ENCODE measurements around the gene SLC12A6. TPM values are rescaled to one million over a fixed set of nuclear protein-coding genes. Genes with fewer than 3 reads are reported as not detected.

SLC12A6 gene
- total RNA-seq, 6 experiments from 2014 or later: 5.6 to 10.9 (median 7.5) TPM

DNA sequence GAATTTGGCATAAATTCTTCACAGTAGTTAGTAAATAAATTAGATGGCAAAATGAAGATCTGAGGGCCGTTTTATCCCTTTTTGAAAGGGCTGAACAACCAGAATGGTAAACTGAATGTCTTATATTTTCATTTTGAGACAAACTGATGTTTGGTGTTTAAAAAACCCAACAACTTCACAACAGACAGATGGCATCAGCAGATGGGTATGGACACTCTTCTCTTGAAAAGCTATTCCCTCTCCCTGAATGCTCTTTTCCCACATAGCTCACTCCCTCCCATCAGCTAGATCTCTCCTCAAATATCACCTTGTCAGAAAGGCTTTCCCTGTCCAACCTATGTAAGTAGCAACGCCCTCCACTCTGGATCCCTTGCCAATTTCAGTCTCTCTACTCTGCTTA lies 79.4 kb downstream of the SLC12A6 start:
- TF ChIP-seq, protein P1, sequence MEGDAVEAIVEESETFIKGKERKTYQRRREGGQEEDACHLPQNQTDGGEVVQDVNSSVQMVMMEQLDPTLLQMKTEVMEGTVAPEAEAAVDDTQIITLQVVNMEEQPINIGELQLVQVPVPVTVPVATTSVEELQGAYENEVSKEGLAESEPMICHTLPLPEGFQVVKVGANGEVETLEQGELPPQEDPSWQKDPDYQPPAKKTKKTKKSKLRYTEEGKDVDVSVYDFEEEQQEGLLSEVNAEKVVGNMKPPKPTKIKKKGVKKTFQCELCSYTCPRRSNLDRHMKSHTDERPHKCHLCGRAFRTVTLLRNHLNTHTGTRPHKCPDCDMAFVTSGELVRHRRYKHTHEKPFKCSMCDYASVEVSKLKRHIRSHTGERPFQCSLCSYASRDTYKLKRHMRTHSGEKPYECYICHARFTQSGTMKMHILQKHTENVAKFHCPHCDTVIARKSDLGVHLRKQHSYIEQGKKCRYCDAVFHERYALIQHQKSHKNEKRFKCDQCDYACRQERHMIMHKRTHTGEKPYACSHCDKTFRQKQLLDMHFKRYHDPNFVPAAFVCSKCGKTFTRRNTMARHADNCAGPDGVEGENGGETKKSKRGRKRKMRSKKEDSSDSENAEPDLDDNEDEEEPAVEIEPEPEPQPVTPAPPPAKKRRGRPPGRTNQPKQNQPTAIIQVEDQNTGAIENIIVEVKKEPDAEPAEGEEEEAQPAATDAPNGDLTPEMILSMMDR (IDR thresholded peaks at IDR 0.05): no peak
- TF ChIP-seq POLR2A (IDR thresholded peaks at IDR 0.05): no peak
- Histone ChIP-seq H3K4me1 (no peaks in the 10 kb centered on the region), H3K9me3 (no peaks in the 10 kb centered on the region), H3K4me3 (no peak overlapping the region), H3K27ac (no peak overlapping the region), H3K27me3 (no peaks in the 10 kb centered on the region), H3K36me3 (peaks cover 0 to 18% (median 5%) of the 10 kb centered on the region in 4 donors)
- DNase-seq: no peak
- ATAC-seq: no peak
- 90% methylated on average over 2 of the region's 2 CpGs for WGBS (ENCODE audit: insufficient coverage, low coverage, low lambda C conversion rate, missing lambda C conversion rate)
- intact Hi-C loops (cut with DNase I): no loop called here

DNA sequence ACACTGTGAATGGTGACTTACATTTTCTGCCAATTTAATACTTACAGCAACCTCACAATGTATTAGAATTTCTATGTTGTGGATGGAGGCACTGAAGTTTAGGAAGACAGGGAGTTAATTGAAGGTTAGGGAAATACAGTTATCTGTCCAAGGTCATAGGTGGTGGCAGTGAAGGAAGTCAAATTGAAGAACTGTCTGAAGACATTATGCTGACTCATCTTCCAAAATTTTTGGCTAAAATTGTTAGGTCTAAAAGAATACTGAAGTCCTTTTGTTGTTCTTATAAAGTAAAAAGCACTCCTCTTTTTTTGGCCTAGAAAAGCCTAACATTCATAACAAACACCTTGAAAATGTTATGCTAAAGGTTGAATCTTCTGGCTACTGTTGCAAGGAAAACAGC lies 85.0 kb downstream of the SLC12A6 start:
- H3K4me3 ChIP-seq: no peak overlapping the region
- H3K27me3 ChIP-seq: no peaks in the 10 kb centered on the region
- ATAC-seq (no peak), DNase-seq (no peak)
- no peak overlapping the region for H3K27ac ChIP-seq
- H3K9me3 ChIP-seq: no peaks in the 10 kb centered on the region
- peaks cover 0 to 34% (median 6%) of the 10 kb centered on the region in 4 donors for H3K36me3 ChIP-seq
- intact Hi-C loops (cut with DNase I): no loop called here
- TF ChIP-seq, protein P1 (IDR thresholded peaks at IDR 0.05): no peak
- TF ChIP-seq POLR2A (IDR thresholded peaks at IDR 0.05): no peak
- H3K4me1 ChIP-seq: no peaks in the 10 kb centered on the region

DNA sequence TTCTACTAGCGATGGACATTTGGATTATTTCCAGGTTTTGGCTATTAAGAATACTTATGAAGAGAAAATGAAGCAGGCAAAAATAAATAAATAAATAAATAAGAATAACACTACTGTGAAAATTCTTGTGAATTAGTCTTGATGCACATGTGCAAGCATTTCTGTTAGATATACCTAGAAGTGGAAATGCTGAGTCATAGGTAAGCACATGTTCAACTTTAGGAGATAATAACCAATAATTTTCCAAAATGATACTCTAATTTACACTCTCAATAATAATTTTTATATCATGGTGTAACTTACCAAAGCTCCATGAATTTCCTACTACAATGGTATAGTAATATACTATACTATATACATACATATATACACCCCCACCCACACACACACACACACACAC lies 89.4 kb downstream of the SLC12A6 start:
- WGBS (ENCODE audit: insufficient coverage, low coverage, low lambda C conversion rate, missing lambda C conversion rate): 100% methylated on average over 1 of the region's 1 CpG
- Histone ChIP-seq H3K36me3 (peaks cover 0 to 27% (median 1%) of the 10 kb centered on the region in 4 donors), H3K27me3 (no peaks in the 10 kb centered on the region), H3K4me3 (no peak overlapping the region), H3K9me3 (no peaks in the 10 kb centered on the region), H3K27ac (no peak overlapping the region), H3K4me1 (no peaks in the 10 kb centered on the region)
- no peak for TF ChIP-seq POLR2A (IDR thresholded peaks at IDR 0.05)
- TF ChIP-seq, protein P1 (IDR thresholded peaks at IDR 0.05): no peak
- ATAC-seq (no peak), DNase-seq (no peak)
- intact Hi-C loops (cut with DNase I): loop anchor here in 1 of 2 donors (10.0 kb wide), 1 partner anchor 117 kb away; the partner anchor contains the start of gene LPCAT4

DNA sequence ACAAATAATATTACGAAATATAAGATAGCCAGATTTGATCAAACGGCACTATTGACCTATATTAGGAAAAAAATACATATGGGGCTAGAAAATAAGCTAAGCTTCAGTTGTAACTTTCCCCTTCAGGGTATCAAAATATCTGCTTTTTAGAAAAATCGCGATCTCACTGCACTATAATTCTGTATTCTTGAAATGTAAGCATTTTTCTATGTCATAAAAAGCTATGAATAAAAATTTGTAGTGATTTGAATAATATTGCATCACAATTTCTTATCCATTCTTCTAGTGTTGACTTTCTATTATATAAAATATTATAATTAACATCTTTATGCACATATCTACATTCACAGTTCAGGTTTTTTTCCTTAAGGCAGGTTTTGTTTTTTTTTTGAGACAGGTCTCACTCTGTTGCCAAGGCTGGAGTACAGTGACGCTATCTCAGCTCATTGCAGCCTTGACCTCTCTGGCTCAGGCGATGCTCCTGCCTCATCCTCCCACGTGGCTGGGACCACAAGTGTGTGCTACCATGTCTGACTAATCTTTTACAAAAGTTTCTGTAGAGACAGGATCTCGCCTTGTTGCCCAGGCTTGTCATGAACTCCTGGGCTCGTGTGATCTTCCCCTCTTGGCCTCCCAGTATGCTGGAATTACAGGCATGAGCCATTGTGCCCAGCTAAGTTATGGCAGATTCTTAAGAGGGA lies 91.2 kb downstream of the SLC12A6 start:
- Histone ChIP-seq H3K4me1 (no peaks in the 10 kb centered on the region), H3K27ac (no peak overlapping the region), H3K4me3 (no peak overlapping the region), H3K9me3 (no peaks in the 10 kb centered on the region), H3K36me3 (peaks cover 0 to 18% (median 0%) of the 10 kb centered on the region in 4 donors), H3K27me3 (no peaks in the 10 kb centered on the region)
- DNase-seq (no peak), ATAC-seq (no peak)
- intact Hi-C loops (cut with DNase I): loop anchor here in 1 of 2 donors (10.0 kb wide), 1 partner anchor 118 kb away; the partner anchor contains the start of gene LPCAT4
- 83% methylated on average over 9 of the region's 9 CpGs for WGBS (ENCODE audit: insufficient coverage, low coverage, low lambda C conversion rate, missing lambda C conversion rate)
- TF ChIP-seq, protein P1 (IDR thresholded peaks at IDR 0.05): no peak
- TF ChIP-seq POLR2A (IDR thresholded peaks at IDR 0.05): no peak

All from right lobe of liver (tissue), 6 donors.